ENCODE data around the gene UMAD1. TPM values are rescaled to one million over a fixed set of nuclear protein-coding genes. Genes with fewer than 3 reads are reported as not detected.

The UMAD1 gene
- polyA plus RNA-seq, 1 of the 3 experiments (the other 2 are of a cell fraction) = 13.9 TPM

DNA sequence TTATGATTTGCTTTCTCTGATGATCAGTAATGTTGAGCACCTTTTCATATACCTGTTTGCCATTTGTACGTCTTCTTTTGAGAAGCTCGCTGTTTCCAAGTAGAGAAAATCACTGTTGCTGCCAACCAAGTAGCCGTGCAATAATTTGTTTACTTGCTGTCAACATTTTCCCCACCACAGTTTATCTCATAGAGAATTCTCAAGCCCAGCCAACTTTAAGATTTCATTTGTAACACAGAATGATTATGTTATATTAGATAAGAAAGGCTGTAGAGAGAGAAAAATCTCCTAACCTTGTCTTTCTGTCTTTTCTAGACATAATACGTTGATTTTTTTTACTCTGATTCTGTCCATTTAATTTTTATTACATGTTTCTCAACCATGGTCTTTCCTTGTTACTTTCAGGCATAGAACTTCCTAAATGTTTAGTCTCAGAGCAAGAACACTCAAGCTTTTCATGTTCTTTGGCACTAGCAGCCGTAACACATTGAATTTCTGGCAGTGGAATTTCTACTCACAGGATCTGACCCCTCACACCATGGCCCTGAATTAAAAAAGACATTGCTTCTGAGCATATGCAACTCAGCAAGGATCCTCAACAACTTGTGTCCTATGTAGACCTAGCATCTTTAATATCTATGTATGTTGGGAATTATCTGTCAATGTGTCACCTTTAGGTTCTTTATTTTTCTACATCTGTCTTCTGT lies 54.7 kb downstream of the UMAD1 start:
- Histone ChIP-seq H3K27me3 (ENCODE audit: insufficient read depth) (no peaks in the 10 kb centered on the region), H3K4me3 (ENCODE audit: low read depth in 2 of 2, low read length in 1 of 2) (no peak overlapping the region), H3F3A (replicated peaks; ENCODE audit: insufficient read depth) (peaks cover 34% of the 10 kb centered on the region), H4K20me1 (ENCODE audit: insufficient read depth) (no peaks in the 10 kb centered on the region), H3K4me2 (no peak overlapping the region), H3K79me2 (ENCODE audit: insufficient read depth) (no peaks in the 10 kb centered on the region), H2AFZ (ENCODE audit: low read depth) (no peak overlapping the region), H3K9me2 (no peaks in the 10 kb centered on the region), H3K9ac (no peak overlapping the region), H3K9me3 (no peaks in the 10 kb centered on the region), H3K27ac (ENCODE audit: low read depth in 2 of 2, low read length in 1 of 2) (peak overlapping the region in 1 of 2 experiments; percentile 67; a peak in 2 of 4 replicates), H3K4me1 (ENCODE audit: control insufficient read depth in 1 of 2, insufficient read depth in 2 of 2, low read depth in 1 of 2, low read length in 1 of 2) (peaks cover 0 to 13% of the 10 kb centered on the region in 2 experiments; a peak in 3 of 4 replicates), H3K36me3 (replicated peaks in 1 of 2; ENCODE audit: control insufficient read depth in 1 of 2, insufficient read depth in 2 of 2, low read length in 1 of 2) (no peaks in the 10 kb centered on the region)
- POLR2A ChIA-PET = no interaction called here
- CTCF ChIA-PET = interaction anchor here (7.0 kb wide), 1 partner anchor 14 kb away, joined by 50 read pairs; no protein-coding TSS in a partner anchor
- 94% methylated on average over 5 of the region's 5 CpGs for WGBS (ENCODE audit: low lambda C conversion rate)
- TF ChIP-seq NRF1 (IDR thresholded peaks at IDR 0.05; ENCODE audit: low read depth, low read length) (no peak), CHD2 (IDR thresholded peaks at IDR 0.05; ENCODE audit: low read length, partially characterized antibody) (no peak), SIN3A (IDR thresholded peaks at IDR 0.05; ENCODE audit: borderline replicate concordance, low read depth, low read length) (no peak)
- TF ChIP-seq, protein P1, sequence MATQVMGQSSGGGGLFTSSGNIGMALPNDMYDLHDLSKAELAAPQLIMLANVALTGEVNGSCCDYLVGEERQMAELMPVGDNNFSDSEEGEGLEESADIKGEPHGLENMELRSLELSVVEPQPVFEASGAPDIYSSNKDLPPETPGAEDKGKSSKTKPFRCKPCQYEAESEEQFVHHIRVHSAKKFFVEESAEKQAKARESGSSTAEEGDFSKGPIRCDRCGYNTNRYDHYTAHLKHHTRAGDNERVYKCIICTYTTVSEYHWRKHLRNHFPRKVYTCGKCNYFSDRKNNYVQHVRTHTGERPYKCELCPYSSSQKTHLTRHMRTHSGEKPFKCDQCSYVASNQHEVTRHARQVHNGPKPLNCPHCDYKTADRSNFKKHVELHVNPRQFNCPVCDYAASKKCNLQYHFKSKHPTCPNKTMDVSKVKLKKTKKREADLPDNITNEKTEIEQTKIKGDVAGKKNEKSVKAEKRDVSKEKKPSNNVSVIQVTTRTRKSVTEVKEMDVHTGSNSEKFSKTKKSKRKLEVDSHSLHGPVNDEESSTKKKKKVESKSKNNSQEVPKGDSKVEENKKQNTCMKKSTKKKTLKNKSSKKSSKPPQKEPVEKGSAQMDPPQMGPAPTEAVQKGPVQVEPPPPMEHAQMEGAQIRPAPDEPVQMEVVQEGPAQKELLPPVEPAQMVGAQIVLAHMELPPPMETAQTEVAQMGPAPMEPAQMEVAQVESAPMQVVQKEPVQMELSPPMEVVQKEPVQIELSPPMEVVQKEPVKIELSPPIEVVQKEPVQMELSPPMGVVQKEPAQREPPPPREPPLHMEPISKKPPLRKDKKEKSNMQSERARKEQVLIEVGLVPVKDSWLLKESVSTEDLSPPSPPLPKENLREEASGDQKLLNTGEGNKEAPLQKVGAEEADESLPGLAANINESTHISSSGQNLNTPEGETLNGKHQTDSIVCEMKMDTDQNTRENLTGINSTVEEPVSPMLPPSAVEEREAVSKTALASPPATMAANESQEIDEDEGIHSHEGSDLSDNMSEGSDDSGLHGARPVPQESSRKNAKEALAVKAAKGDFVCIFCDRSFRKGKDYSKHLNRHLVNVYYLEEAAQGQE (IDR thresholded peaks at IDR 0.05; ENCODE audit: low read depth, low read length) = no peak
- TF ChIP-seq, protein P2, sequence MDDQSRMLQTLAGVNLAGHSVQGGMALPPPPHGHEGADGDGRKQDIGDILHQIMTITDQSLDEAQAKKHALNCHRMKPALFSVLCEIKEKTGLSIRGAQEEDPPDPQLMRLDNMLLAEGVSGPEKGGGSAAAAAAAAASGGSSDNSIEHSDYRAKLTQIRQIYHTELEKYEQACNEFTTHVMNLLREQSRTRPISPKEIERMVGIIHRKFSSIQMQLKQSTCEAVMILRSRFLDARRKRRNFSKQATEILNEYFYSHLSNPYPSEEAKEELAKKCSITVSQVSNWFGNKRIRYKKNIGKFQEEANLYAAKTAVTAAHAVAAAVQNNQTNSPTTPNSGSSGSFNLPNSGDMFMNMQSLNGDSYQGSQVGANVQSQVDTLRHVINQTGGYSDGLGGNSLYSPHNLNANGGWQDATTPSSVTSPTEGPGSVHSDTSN (IDR thresholded peaks at IDR 0.05) = no peak
- no peak for DNase-seq

DNA sequence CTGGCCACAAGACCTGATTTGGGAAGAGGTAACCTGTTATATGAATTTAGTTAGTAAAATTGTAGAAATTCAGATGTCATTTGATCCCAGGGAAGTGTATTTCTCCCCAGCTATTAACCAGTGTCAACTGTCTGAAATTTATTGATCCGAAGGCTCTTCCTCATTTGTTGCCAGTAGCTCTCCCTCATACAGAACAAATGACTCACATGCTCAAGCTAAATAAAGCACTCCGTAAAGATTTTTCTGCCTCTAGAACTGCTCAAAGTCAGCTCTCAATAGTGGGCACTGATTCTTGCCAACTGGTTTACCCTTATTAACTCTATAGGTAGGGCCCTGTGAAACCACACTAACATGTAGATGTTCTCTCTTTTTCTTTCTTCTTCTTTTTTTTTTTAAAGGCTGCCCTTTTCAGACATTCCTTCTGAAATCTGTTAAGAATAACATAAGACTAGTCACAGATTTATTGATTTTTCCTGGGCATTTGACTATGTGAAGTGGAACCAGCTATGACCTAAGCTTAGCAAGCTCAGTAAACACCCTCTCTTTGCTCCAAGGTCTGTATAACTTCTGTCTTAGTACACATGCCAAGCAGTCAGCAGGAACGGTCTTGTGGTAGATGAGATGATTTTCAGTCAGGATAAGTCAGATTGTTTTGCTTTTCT lies 56.0 kb downstream of the UMAD1 start:
- TF ChIP-seq TCF12 (IDR thresholded peaks at IDR 0.05) = peak; percentile 21; the same call in 1 of the 2 replicates
- TF ChIP-seq, protein P2 (IDR thresholded peaks at IDR 0.05) = peak; percentile 69
- peak; percentile 66 for TF ChIP-seq FOSL2 (IDR thresholded peaks at IDR 0.05; ENCODE audit: borderline replicate concordance, low read depth)
- TF ChIP-seq JUND (IDR thresholded peaks at IDR 0.05) = peak; percentile 62
- TF ChIP-seq TAF1 (IDR thresholded peaks at IDR 0.05; ENCODE audit: borderline replicate concordance, low read depth, low read length) = no peak
- peak in 1 of 2 experiments; percentile 40; a peak in 1 of 4 replicates for TF ChIP-seq EP300 (IDR thresholded peaks at IDR 0.05; ENCODE audit: borderline replicate concordance in 1 of 2, low read depth in 1 of 2, low read length in 1 of 2)
- Histone ChIP-seq H3K27me3 (ENCODE audit: insufficient read depth) (no peaks in the 10 kb centered on the region), H3K9me3 (no peaks in the 10 kb centered on the region), H3K36me3 (replicated peaks in 1 of 2; ENCODE audit: control insufficient read depth in 1 of 2, insufficient read depth in 2 of 2, low read length in 1 of 2) (no peaks in the 10 kb centered on the region), H3K4me3 (ENCODE audit: low read depth in 2 of 2, low read length in 1 of 2) (no peak overlapping the region), H3K27ac (ENCODE audit: low read depth in 2 of 2, low read length in 1 of 2) (peak overlapping the region; percentile 7 to 67; a peak in 3 of 4 replicates), H3K79me2 (ENCODE audit: insufficient read depth) (no peaks in the 10 kb centered on the region), H2AFZ (ENCODE audit: low read depth) (peak overlapping the region; percentile 48; the same call in 1 of the 2 replicates), H3K4me1 (ENCODE audit: control insufficient read depth in 1 of 2, insufficient read depth in 2 of 2, low read depth in 1 of 2, low read length in 1 of 2) (peaks cover 4 to 13% of the 10 kb centered on the region in 2 experiments), H3K9me2 (no peaks in the 10 kb centered on the region), H3K4me2 (peak overlapping the region; percentile 38), H4K20me1 (ENCODE audit: insufficient read depth) (no peaks in the 10 kb centered on the region), H3F3A (replicated peaks; ENCODE audit: insufficient read depth) (peaks cover 34% of the 10 kb centered on the region), H3K9ac (0 out of 2 replicates have a peak overlapping the region, but pooled peaks have one; percentile 1)
- no peak for DNase-seq
- POLR2A ChIA-PET = interaction anchor here (0.5 kb wide), 1 partner anchor 1320 kb away, joined by 3 read pairs; no protein-coding TSS in a partner anchor
- WGBS (ENCODE audit: low lambda C conversion rate) = 52% methylated on average over 3 of the region's 3 CpGs
- CTCF ChIA-PET = interaction anchor here (0.9 to 2.9 kb wide), 2 partner anchors 15 to 599 kb away, joined by 3 to 24 read pairs; no protein-coding TSS in a partner anchor
